Bronchial epithelial cell (primary cell): ENCODE measurements around the gene CTNNBIP1. TPM values are rescaled to one million over a fixed set of nuclear protein-coding genes. Genes with fewer than 3 reads are reported as not detected.

Source experiments
- DNase-seq: peaks from one replicate; pipeline ENCODE4 v3.0.0-alpha.2; 2010; ENCODE audit warnings: low read depth
- FAIRE-seq: peaks from 2 replicates; lab custom pipeline; 2011; peaks lifted over from hg19 to GRCh38; lab: Jason Lieb, UNC
- H3K27me3 ChIP-seq: 2 replicates; pipeline ENCODE4 v1.5.1; 2011; ENCODE audit warnings: low read length; ENCODE audit not compliant: control insufficient read depth, insufficient read depth
- H3K36me3 ChIP-seq: 2 replicates; pipeline ENCODE4 v1.5.1; 2011; ENCODE audit warnings: low read length; ENCODE audit not compliant: control insufficient read depth, insufficient read depth
- H3K4me3 ChIP-seq: 2 replicates; pipeline ENCODE4 v1.5.1; 2011; ENCODE audit warnings: mild to moderate bottlenecking, low read depth, low read length, control low read depth
- total RNA-seq: library from RNA; depleted of rRNA; stranded (reverse); fragments of >200 nt; gene quantifications from 2 replicates; pipeline ENCODE4 v1.2.1, GENCODE V29; 2014
- TF ChIP-seq, protein P1 (sequence below): IDR thresholded peaks from 2 replicates; pipeline ENCODE4 v1.5.1; 2011; ENCODE audit warnings: mild to moderate bottlenecking, moderate library complexity, low read length, control low read depth, inconsistent platforms; ENCODE audit not compliant: insufficient read depth, severe bottlenecking

CTNNBIP1 gene
- total RNA-seq, 1 donor from 2014 or later: 107 TPM

GRCh38 chr1:9902060-9902452, 8.0 kb downstream of the CTNNBIP1 start:
- no peak for FAIRE-seq
- TF ChIP-seq, protein P1, sequence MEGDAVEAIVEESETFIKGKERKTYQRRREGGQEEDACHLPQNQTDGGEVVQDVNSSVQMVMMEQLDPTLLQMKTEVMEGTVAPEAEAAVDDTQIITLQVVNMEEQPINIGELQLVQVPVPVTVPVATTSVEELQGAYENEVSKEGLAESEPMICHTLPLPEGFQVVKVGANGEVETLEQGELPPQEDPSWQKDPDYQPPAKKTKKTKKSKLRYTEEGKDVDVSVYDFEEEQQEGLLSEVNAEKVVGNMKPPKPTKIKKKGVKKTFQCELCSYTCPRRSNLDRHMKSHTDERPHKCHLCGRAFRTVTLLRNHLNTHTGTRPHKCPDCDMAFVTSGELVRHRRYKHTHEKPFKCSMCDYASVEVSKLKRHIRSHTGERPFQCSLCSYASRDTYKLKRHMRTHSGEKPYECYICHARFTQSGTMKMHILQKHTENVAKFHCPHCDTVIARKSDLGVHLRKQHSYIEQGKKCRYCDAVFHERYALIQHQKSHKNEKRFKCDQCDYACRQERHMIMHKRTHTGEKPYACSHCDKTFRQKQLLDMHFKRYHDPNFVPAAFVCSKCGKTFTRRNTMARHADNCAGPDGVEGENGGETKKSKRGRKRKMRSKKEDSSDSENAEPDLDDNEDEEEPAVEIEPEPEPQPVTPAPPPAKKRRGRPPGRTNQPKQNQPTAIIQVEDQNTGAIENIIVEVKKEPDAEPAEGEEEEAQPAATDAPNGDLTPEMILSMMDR: no peak

DNA sequence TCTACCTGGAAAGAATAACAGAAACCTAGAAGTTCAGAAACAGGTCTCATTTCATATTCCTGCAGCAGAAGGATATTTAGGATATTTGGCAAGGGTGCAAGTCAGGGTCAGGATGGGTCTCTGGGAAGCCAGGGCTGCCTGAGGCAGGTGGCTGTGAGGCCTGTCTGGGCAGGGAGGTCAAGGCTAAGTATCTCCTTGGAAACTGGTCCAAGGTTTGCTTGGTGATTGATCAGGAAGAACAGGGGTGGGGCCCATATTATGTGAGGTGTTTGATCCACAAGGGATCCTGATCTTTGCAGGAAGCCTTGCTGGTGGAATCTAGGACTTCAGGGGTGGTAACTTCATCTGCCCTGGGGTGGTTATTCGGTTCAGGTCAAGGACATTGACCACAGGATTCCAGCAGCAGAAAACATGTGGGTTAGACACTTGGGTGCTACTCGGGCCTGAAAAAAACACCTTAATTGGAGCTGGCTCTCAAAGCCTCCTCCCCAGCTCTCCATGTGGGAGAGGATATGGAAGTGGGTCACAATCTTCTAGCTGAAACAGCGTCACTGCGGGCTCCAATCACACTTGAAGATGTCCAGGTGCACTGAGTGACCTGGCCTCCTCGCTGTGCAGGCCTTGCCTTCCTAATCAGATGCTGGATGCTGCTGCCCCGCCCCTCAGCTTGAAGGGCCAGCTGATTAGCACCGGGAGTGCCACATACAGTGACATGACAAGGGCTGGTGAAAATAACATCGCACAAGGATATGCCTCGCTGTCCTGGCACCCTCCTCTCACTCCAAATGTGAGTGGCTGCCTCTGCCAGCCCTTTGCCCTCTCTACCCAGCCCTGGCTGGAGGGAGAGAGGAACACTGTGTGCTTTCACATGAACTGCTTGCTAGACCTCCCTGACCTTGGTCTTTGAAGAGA, 8.7 kb downstream of the CTNNBIP1 start:
- no peaks in the 10 kb centered on the region for H3K27me3 ChIP-seq
- DNase-seq: no peak
- no peak overlapping the region for H3K4me3 ChIP-seq
- TF ChIP-seq, protein P1: no peak
- FAIRE-seq: no peak
- no peaks in the 10 kb centered on the region for H3K36me3 ChIP-seq

More at GRCh38 chr1:9902060-9902452, 8.0 kb downstream of the CTNNBIP1 start:
- Histone ChIP-seq H3K36me3 (no peaks in the 10 kb centered on the region), H3K27me3 (no peaks in the 10 kb centered on the region), H3K4me3 (no peak overlapping the region)
- DNase-seq: no peak

DNA sequence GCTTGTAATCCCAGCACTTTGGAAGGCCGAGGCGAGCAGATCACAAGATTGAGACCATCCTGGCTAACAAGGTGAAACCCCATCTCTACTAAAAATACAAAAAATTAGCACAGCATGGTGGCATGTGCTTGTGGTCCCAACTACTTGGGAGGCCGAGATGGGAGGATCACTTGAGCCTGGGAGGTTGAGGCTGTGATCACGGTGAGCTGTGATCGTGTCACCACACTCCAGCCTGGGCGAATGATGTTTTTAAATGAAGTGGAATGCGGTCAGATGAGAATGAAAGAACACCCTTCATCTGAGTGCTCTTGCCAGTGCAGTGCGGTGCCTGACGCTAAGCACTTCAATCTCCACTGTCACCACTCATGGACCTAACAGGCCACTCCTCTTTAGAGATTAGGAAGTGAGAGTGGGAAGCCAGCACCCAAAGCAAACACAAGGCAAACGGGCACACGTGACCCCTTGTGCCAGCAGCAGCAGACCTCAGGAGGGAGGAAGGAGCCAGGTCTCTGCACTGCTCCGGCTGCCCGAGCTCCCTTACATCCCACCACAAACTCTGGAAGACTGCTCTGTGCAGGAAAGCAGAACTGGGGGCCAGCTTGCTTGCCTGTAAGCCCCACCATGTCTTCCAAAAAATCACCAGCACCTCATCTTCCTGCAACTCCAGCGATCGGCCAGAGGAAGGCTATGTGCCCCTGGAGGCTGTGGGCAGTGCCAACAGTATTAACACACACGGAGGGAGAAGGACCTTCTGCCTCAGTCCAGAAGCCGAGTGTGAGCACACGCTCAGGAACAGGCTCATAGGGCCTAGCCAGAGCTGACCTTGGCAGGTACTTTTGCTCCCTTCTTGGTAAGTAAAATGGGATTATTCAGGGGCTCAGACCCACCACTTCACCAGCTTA, 9.7 kb downstream of the CTNNBIP1 start:
- FAIRE-seq (no peak), DNase-seq (no peak)
- TF ChIP-seq, protein P1: no peak
- H3K36me3 ChIP-seq: no peaks in the 10 kb centered on the region
- no peaks in the 10 kb centered on the region for H3K27me3 ChIP-seq
- no peak overlapping the region for H3K4me3 ChIP-seq

GRCh38 chr1:9894115-9894514, 16.0 kb downstream of the CTNNBIP1 start:
- H3K27me3 ChIP-seq: no peaks in the 10 kb centered on the region
- TF ChIP-seq, protein P1: no peak
- H3K36me3 ChIP-seq: peaks cover 3% of the 10 kb centered on the region
- no peak overlapping the region for H3K4me3 ChIP-seq
- FAIRE-seq (no peak), DNase-seq (peak; percentile 57)

DNA sequence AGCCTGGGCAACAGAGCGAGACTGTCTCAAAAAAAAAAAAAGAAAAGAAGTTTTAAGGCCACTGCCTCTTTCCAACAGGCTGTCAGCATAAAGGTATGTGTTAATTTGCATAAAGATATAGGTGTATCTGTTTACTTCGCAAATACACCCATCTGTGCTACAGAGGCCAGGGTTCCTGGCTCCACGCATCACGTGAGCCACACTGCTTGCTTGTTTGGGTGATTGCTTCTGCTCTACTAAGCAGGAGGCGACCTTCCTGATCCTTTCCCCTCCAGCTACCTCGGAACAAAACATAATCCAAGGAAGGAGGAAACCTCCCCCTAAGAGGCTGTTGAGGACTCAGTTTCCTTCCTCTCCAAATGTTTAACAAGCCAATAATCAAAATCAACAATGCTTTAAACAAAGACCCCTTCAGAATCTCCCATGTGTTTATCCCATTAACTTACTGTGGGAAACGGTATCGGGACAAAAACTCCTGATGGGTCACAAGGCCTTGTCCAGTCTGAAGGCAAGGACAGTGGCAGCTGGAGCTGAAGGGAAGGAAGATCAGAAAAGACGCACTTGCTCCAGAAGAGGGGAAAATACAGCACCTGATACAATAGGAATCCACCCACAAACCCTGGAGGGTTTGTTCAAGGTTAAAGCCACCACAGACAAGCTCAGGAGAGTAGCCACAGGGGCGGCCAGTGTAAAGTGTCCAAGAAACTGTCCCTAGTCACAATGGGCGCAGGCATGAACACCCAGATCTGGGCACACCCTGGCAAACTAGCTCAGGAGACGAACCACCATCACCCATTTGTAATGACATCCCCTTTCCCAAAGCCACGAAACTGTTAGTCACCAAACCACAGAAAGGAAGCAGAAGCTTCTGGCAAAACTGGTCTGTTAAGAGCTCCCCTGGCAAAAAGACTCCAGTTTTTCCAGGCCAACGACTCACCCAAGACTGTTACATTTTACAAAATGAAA, 17.2 kb downstream of the CTNNBIP1 start:
- FAIRE-seq (peak; percentile 43), DNase-seq (peak; percentile 97)
- H3K4me3 ChIP-seq: peak overlapping the region; percentile 4
- H3K36me3 ChIP-seq: peaks cover 3% of the 10 kb centered on the region
- no peaks in the 10 kb centered on the region for H3K27me3 ChIP-seq
- TF ChIP-seq, protein P1: no peak
